ENCODE measurements around the gene TLE6.
"Not testable (repeated sequence)": the region's sequence is repeated elsewhere in the genome, so short reads cannot be mapped to it uniquely, and the experiment has no call there.

Gene TLE6

DNA sequence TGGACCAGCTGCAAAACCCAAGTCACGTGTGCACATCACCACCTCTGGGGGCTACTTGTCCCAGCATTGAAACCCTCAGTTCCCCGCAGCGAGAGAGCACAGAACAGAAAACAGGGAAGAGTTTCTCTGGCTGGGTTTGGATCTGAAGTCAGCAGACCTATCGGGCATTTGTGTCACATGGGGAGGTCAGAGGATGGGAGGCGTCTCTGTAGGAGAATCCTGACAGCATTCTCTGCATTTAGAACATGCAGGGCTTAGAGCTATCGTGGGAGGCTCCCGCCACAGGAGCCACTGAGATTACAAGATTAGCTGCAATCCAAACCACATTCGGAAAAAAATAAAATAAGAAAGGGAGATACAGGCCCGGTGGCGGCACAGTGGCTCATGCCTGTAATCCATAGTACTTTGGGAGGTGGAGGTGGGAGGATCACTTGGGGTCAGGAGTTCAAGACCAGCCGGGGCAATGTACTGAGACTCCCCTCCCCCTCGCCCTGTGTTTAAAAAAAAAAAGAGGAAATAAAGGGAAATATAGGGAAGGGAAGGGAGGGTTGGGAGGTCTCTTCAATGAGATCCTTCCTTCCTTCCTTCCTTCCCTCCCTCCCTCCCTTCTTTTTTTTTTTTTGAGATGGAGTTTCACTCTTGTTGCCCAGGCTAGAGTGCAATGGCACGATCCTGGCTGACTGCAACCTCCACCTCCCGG, 2.9 kb upstream of the TLE6 start:
- DNase-seq (ENCODE audit: low spot score): no peak

GRCh38 chr19:2976609-2977000, 759 bp upstream of the TLE6 start:
- no peak for DNase-seq (ENCODE audit: low spot score)

DNA sequence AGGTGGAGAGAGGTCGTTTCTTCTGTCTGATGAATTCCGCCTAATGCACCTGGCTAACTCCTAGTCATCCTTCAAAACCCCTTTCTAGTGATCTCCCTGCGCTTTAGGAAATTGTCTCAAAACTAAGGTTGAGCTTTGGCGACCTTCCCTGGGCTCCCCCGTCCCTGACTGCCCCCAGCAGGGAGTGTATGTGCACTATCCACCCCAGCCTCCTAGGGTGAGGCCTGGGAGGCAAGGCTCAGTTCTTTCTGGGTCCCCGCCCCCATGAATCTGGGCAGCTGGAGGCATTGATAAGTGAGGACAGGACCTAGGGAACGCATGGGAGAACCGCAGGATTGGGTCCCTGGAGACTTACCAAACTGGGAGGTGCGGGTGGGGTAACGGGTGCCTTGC, 378 bp downstream of the TLE6 start:
- no peak for DNase-seq (ENCODE audit: low spot score)

DNA sequence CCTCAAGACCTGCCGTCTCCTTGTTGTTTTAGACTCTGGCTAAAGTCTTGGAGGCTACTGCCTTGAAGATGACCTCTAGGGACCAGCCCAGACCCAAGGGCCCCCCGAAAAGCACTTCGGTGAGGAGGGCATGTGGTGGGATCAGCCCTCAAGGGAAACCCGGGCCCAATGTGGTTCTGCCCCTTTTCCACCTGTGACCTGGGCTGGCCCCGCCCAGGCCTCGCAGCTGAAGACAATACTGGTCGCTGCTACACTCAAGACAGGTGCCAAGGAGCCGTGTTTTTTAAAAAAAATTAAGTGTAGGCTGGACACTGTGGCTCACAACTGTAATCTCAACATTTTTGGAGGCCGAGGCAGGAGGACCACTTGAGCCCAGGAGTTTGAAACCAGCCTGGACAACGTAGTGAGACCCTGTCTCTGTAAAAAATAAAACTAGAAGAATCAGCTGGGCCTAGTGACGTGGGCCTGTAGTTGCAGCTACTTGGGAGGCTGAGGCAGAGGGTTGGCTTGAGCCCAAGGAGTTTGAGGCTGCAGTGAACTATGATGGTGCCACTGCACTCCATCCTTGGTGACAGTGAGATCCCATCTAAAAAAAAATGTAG, 903 bp downstream of the TLE6 start:
- DNase-seq (ENCODE audit: low spot score): no peak

GRCh38 chr19:2978772-2979171, 1.4 kb downstream of the TLE6 start:
- no peak for DNase-seq (ENCODE audit: low spot score)

DNA sequence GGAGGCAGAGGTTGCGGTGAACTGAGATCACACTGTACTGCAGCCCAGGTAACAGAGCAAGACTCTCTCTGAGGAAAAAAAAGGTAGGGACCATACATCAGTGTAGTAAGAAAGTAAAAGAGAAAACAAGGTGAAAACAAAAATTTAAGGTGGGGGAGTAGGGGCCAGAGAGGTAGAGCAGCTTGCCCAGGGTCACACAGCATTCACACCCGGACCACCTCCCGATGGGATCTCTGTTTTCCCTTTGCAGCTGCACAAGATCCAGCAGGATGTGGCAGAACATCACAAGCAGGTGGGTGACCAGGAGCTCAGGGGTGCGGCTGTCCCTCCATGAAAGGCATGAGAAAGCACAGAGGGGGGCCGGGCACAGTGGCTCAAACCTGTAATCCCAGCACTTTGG, 4.5 kb downstream of the TLE6 start:
- DNase-seq (ENCODE audit: low spot score): no peak

GRCh38 chr19:2982561-2982960, 5.2 kb downstream of the TLE6 start:
- no peak for DNase-seq (ENCODE audit: low spot score)

- DNase-seq (ENCODE audit: low spot score): no peak
Observed at GRCh38 chr19:2982983-2983350, 5.6 kb downstream of the TLE6 start.

DNA sequence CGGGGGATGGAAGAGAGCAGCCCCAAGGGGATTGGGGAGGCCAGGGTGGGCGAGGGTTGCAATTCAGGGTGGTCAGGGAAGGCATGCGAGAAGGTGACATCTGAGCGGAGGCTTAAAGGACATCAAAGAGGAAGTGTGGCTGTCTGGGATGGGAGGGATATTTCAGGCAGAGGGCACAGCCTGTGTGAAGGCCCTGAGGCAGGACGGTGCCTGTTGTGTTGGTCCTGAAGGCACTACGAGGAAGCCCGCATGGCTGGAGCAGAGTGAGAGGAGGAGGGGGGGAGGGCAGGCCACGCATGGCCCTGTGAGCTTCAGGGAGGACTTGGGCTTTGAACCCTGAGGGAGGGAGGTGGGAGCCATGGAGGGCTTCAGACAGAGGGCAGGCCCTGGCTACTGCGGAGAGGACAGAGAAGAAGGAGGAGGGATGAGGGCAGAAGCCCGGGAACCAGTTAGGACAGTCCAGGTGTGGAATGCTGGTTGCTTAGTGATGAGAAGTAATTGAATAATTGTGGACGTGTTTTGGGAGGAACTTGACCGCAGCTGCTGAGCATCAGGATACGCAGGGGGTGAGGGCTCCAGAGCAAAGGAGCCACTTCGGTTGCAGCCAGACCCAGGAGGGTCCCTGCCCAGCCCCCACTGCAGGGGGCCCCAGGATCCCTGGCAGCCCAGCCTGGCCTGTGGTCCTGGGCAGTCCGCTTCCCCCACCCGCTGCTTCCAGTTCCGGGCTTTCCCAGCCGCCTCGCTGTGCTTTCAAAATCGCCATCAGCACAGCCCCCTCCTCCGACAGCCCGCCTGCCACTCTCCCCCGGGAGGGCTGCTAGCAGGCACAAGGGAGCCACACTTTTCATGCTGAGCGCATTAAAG, 6.2 kb downstream of the TLE6 start:
- DNase-seq (ENCODE audit: low spot score): no peak

DNA sequence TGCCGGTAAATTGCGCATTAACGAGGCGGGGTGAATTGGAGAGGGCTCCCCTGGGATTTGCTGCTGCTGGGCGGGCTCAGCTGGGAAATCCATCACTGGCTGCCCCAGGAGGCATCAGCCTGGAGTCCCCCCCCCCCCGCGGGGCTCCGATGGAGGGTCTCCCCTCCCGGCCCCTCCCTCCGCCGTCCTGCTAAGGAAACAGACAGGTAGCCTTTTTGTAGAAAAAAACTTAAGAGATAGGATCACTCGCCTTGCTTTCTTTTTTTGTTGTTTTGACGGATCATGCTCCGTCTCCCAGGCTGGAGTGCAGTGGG, 6.8 kb downstream of the TLE6 start:
- no peak for DNase-seq (ENCODE audit: low spot score)

DNA sequence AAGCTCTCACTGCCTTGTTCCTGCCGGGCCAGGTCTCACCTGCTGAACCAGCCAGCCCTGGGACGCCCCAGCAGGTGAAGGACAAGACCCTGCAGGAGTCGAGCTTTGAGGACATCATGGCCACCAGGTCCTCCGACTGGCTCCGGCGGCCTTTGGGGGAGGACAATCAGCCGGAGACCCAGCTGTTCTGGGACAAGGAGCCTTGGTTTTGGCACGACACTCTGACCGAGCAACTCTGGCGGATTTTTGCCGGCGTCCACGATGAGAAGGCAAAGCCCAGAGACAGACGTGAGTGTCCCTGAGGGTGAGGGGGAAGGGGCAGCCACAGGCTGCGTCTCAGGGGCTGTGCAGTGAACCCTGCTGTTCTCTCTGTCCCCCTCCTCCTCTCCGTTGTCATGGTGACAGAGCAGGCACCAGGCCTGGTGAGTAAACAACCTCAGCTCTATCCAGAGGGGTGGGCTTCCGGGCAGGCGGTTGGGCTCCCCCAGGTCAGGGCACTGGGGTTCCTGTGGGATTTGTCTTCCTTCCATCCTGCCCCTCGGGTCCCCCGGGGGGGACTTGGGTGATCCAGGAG, 9.7 kb downstream of the TLE6 start:
- DNase-seq (ENCODE audit: low spot score): no peak

GRCh38 chr19:2987797-2988196, 10.4 kb downstream of the TLE6 start:
- DNase-seq (ENCODE audit: low spot score): no peak

DNA sequence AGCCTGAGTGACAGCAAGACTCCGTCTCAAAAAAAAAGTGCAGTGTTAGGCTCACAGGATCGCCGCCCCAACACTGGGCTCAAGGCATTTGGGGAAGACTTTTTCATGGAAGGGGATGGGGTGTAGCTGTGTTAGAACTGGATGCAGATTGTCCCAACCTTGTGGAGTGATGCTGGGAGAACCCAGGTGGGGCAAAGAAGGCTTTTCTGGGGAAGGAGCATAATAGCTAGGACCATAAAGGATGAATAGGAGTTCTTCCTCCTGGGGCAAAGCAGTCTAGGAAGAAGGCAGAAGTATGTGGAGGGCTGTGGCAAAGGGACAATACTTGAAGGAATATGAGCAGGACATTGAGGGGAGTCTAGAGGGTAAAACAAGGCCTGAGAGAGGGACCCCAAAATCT, 11.2 kb downstream of the TLE6 start:
- DNase-seq (ENCODE audit: low spot score): no peak

DNA sequence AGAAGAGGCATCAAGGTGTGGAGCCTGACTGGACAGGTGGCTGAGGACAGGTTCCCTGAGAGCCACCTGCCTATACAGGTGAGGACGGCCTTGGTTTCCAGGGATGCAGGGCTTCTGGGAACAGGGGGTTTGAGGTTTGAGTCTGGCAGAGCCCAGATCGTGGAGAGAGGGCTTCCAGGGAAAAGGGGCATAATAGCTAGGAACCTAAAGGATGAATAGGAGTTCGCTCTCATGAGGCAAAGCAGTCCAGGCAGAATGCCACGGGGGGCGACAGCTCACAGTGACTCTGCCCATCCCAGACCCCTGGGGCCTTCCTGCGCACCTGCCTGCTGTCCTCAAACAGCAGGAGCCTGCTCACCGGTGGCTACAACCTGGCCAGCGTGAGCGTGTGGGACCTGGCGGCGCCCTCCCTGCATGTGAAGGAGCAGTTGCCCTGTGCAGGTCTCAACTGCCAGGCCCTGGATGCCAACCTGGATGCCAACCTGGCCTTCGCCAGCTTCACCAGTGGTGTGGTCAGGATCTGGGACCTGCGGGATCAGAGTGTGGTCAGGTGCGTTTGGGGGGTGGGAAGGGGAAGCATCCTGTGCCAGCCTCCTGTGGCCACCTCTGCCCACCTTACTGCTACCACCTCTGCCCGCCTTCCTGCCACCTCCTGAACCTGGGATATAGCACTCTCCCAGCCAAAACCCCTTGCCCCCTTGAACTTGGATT, 12.0 kb downstream of the TLE6 start:
- DNase-seq (ENCODE audit: low spot score): no peak

- not testable (repeated sequence) for DNase-seq (ENCODE audit: low spot score)
Observed at GRCh38 chr19:2992333-2992732, 15.0 kb downstream of the TLE6 start.

GRCh38 chr19:2992958-2993357, 15.6 kb downstream of the TLE6 start:
- no peak for DNase-seq (ENCODE audit: low spot score)

DNA sequence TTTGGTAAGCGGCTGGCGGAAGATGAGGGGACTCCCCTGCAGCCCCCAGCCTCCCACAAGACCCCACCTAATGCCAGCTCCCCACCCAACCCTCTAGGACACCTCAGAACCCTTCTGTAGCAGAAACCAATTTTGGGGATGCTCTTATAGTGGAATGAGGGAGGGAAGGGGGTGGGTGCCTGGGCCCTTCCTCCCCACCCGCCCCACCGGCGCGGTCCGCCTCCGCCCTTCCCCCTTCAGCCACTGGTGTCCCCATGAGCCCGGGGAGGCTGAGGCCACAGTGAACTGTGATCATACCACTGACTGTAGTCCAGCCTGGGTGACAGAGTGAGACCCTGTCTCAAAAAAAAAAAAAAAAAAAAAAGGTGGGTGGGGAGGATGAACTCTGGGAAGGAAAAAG, 16.2 kb downstream of the TLE6 start:
- DNase-seq (ENCODE audit: low spot score): no peak

GRCh38 chr19:2994588-2995131, 17.3 kb downstream of the TLE6 start:
- no peak for DNase-seq (ENCODE audit: low spot score)

- no peak for DNase-seq (ENCODE audit: low spot score)
Observed at GRCh38 chr19:2997720-2998119, 20.4 kb downstream of the TLE6 start.

- no peak for DNase-seq (ENCODE audit: low spot score)
Observed at GRCh38 chr19:2998642-2999041, 21.3 kb downstream of the TLE6 start.

GRCh38 chr19:3001235-3001800, 24.0 kb downstream of the TLE6 start:
- DNase-seq (ENCODE audit: low spot score): no peak

- DNase-seq (ENCODE audit: low spot score): no peak
Observed at GRCh38 chr19:3003046-3003445, 25.7 kb downstream of the TLE6 start.

All from activated CD4-positive, alpha-beta T cell treated with anti-CD3 and anti-CD28 coated beads, Interleukin-2, Interleukin-4, amounts not matched to agents 100 ng/mL and 50 ng/mL, durations not matched to agents 16 hours and 8 hours (primary cell).